Osteoblast (primary cell): ENCODE results near the gene CDC42EP5. TPM values are rescaled to one million over a fixed set of nuclear protein-coding genes. Genes with fewer than 3 reads are reported as not detected.

ENCODE experiments used
- DNase-seq: peaks from one replicate; pipeline ENCODE4 v3.0.0; 2011; ENCODE audit warnings: low spot score, mixed read lengths; ENCODE audit not compliant: insufficient read length; ENCODE audit errors: missing footprints
- H2AFZ ChIP-seq: 2 replicates; pipeline ENCODE4 v1.6.0; 2011; ENCODE audit warnings: mild to moderate bottlenecking, low read length
- H3K27ac ChIP-seq: 2 replicates; pipeline ENCODE4 v1.5.1; 2011; ENCODE audit warnings: mild to moderate bottlenecking, low read depth, low read length, moderate library complexity
- H3K27me3 ChIP-seq: 2 replicates; pipeline ENCODE4 v1.6.0; 2012; ENCODE audit warnings: mild to moderate bottlenecking, control low read depth, inconsistent platforms, low read length, moderate library complexity; ENCODE audit not compliant: insufficient read depth
- H3K36me3 ChIP-seq: 2 replicates; pipeline ENCODE4 v1.5.1; 2011; ENCODE audit warnings: mild to moderate bottlenecking, low read length, control low read depth, moderate library complexity; ENCODE audit not compliant: insufficient read depth
- H3K4me1 ChIP-seq: 2 replicates; pipeline ENCODE4 v1.5.1; 2011; ENCODE audit warnings: mild to moderate bottlenecking, low read length, control low read depth, moderate library complexity; ENCODE audit not compliant: insufficient read depth
- H3K4me2 ChIP-seq: 2 replicates; pipeline ENCODE4 v1.6.0; 2011; ENCODE audit warnings: mild to moderate bottlenecking, low read length; ENCODE audit not compliant: insufficient read depth
- H3K4me3 ChIP-seq: fragments of 200-600 bp; sonication (generic); 3 replicates; pipeline ENCODE4 v1.5.1; 2012; ENCODE audit warnings: mild to moderate bottlenecking, low read length, inconsistent platforms; ENCODE audit not compliant: insufficient read depth
- H3K79me2 ChIP-seq: 2 replicates; pipeline ENCODE4 v1.6.0; 2012; ENCODE audit warnings: mild to moderate bottlenecking, low read length, control low read depth, inconsistent platforms; ENCODE audit not compliant: insufficient read depth
- H3K9me3 ChIP-seq: 2 replicates; pipeline ENCODE4 v1.5.1; 2011; ENCODE audit warnings: low read depth, low read length, control low read depth
- H4K20me1 ChIP-seq: 2 replicates; pipeline ENCODE4 v1.6.0; 2012; ENCODE audit warnings: mild to moderate bottlenecking, low read length, control low read depth; ENCODE audit not compliant: insufficient read depth
- total RNA-seq: library from RNA; depleted of rRNA; stranded (reverse); fragments of >200 nt; gene quantifications from 2 replicates; pipeline ENCODE4 v1.2.3, GENCODE V29; 2012
- TF ChIP-seq, protein P1 (sequence below): IDR thresholded peaks from 2 replicates; pipeline ENCODE4 v1.5.1; 2011; ENCODE audit warnings: mild to moderate bottlenecking, low read depth, low read length, moderate library complexity; ENCODE audit errors: extremely low read depth

CDC42EP5 gene
- total RNA-seq, 1 donor: 18.8 TPM

GRCh38 chr19:54462655-54463530, 10.2 kb downstream of the CDC42EP5 start:
- Histone ChIP-seq H3K9me3 (no peaks in the 10 kb centered on the region), H3K27ac (peak overlapping the region; percentile 83), H3K4me3 (peak overlapping the region; percentile 76), H3K36me3 (peaks cover 39% of the 10 kb centered on the region), H3K4me2 (peak overlapping the region; percentile 87), H3K79me2 (peaks cover 41% of the 10 kb centered on the region), H2AFZ (no peak overlapping the region), H4K20me1 (peaks cover 30% of the 10 kb centered on the region), H3K27me3 (no peaks in the 10 kb centered on the region), H3K4me1 (peaks cover 23% of the 10 kb centered on the region)
- TF ChIP-seq, protein P1, sequence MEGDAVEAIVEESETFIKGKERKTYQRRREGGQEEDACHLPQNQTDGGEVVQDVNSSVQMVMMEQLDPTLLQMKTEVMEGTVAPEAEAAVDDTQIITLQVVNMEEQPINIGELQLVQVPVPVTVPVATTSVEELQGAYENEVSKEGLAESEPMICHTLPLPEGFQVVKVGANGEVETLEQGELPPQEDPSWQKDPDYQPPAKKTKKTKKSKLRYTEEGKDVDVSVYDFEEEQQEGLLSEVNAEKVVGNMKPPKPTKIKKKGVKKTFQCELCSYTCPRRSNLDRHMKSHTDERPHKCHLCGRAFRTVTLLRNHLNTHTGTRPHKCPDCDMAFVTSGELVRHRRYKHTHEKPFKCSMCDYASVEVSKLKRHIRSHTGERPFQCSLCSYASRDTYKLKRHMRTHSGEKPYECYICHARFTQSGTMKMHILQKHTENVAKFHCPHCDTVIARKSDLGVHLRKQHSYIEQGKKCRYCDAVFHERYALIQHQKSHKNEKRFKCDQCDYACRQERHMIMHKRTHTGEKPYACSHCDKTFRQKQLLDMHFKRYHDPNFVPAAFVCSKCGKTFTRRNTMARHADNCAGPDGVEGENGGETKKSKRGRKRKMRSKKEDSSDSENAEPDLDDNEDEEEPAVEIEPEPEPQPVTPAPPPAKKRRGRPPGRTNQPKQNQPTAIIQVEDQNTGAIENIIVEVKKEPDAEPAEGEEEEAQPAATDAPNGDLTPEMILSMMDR: peak; percentile 18
- DNase-seq: peak; percentile 93

DNA sequence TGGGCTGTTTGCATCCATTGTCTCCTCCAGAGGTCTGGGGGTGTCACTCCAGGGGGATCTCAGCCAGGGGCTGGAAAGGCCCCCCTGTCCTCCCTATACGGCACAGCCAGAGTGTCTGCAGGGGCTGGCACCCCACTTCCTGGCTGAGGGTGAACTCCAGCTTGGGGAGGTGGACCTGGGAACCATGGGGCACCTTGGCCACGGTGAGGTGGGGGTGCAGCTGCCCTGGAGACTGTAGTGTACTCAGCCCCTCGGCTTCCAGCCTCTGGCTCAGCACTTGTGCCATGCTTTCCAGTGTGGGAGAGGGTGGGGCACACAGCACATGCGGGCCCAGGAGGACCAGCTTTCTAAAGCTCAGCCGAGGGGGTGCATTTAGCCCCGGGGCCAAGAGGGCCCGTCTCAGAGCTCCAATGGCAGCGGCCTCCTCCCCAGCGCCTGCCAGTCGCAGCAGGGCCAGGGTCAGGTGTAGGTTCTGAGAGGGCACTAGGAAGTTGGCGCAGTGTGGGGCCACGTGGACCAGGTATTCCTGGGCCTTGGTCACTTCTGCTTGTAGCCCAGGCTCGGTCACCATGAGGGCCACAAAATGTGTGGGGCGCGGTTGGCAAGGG, 10.9 kb downstream of the CDC42EP5 start:
- Histone ChIP-seq H3K36me3 (peaks cover 47% of the 10 kb centered on the region), H3K79me2 (peaks cover 45% of the 10 kb centered on the region), H4K20me1 (peaks cover 33% of the 10 kb centered on the region), H3K27ac (peak overlapping the region; percentile 83), H2AFZ (no peak overlapping the region), H3K4me3 (peak overlapping the region; percentile 76), H3K9me3 (no peaks in the 10 kb centered on the region), H3K27me3 (no peaks in the 10 kb centered on the region), H3K4me2 (peak overlapping the region; percentile 87), H3K4me1 (peaks cover 23% of the 10 kb centered on the region)
- peak; percentile 77 for DNase-seq
- TF ChIP-seq, protein P1: no peak

GRCh38 chr19:54461613-54462012, 11.5 kb downstream of the CDC42EP5 start:
- Histone ChIP-seq H3K79me2 (peaks cover 50% of the 10 kb centered on the region), H2AFZ (no peak overlapping the region), H4K20me1 (peaks cover 38% of the 10 kb centered on the region), H3K4me1 (peaks cover 23% of the 10 kb centered on the region), H3K36me3 (peaks cover 52% of the 10 kb centered on the region), H3K9me3 (no peaks in the 10 kb centered on the region), H3K27me3 (no peaks in the 10 kb centered on the region), H3K4me2 (no peak overlapping the region), H3K4me3 (no peak overlapping the region), H3K27ac (no peak overlapping the region)
- TF ChIP-seq, protein P1: no peak
- peak; percentile 50 for DNase-seq

DNA sequence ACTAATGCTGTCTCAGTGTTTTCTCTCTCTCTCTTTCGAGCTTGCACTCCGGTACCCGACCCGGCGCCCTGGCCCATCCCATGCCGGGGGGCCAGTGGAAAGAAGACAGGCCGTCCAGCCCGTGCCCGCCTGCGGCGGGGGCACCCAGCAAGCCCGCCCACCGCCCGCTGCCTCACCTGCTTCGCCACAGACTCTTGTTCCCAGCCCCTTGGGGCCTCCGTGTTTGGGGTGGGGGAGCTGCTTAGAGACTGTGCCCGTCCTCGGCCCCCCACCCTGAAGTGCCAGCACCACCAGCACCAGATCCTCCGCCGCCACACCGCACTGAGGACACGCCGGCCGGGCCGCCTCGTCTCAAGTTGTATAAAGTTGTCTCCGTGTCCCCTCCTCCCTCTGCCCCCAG, 11.9 kb downstream of the CDC42EP5 start:
- peaks cover 23% of the 10 kb centered on the region for H3K4me1 ChIP-seq
- H3K4me3 ChIP-seq: no peak overlapping the region
- H3K9me3 ChIP-seq: no peaks in the 10 kb centered on the region
- peaks cover 54% of the 10 kb centered on the region for H3K36me3 ChIP-seq
- H3K79me2 ChIP-seq: peaks cover 53% of the 10 kb centered on the region
- TF ChIP-seq, protein P1: no peak
- peaks cover 42% of the 10 kb centered on the region for H4K20me1 ChIP-seq
- no peaks in the 10 kb centered on the region for H3K27me3 ChIP-seq
- H3K27ac ChIP-seq: no peak overlapping the region
- no peak overlapping the region for H3K4me2 ChIP-seq
- peak; percentile 52 for DNase-seq
- no peak overlapping the region for H2AFZ ChIP-seq
